Fibroblast of upper back skin (primary cell): Measurements from ENCODE around the gene PXDN.
A peak's percentile ranks its signal among the peaks of the same experiment; 100 is the strongest.
"Not testable (repeated sequence)": the region's sequence is repeated elsewhere in the genome, so short reads cannot be mapped to it uniquely, and the experiment has no call there.

Experiments used
- DNase-seq: peaks from one replicate; pipeline ENCODE4 v3.0.0-alpha.2; 2013

The PXDN gene

GRCh38 chr2:1775511-1776035 lies 31.3 kb upstream of the PXDN start:
- no peak for DNase-seq

GRCh38 chr2:1774929-1775328 lies 30.6 kb upstream of the PXDN start:
- DNase-seq, result no peak

GRCh38 chr2:1773883-1774282 lies 29.6 kb upstream of the PXDN start:
- no peak for DNase-seq

- no peak for DNase-seq
These were observed 28.4 kb upstream of the PXDN start for GRCh38 chr2:1772471-1773267.

- no peak for DNase-seq
These were observed 27.4 kb upstream of the PXDN start for GRCh38 chr2:1771626-1772280.

GRCh38 chr2:1770566-1771380 lies 26.5 kb upstream of the PXDN start:
- no peak for DNase-seq

GRCh38 chr2:1769703-1770422 lies 25.5 kb upstream of the PXDN start:
- DNase-seq, result peak; percentile 53

GRCh38 chr2:1767939-1768691 lies 23.8 kb upstream of the PXDN start:
- no peak for DNase-seq

- DNase-seq, result no peak
These were observed 22.8 kb upstream of the PXDN start for GRCh38 chr2:1766851-1767811.

- no peak for DNase-seq
These were observed 22.1 kb upstream of the PXDN start for GRCh38 chr2:1766425-1766824.

GRCh38 chr2:1765201-1765600 lies 20.9 kb upstream of the PXDN start:
- not testable (repeated sequence) for DNase-seq

- DNase-seq, result no peak
These were observed 15.3 kb upstream of the PXDN start for GRCh38 chr2:1759611-1759930.

- DNase-seq, result no peak
These were observed 14.7 kb upstream of the PXDN start for GRCh38 chr2:1758774-1759610.

GRCh38 chr2:1758171-1758570 lies 13.9 kb upstream of the PXDN start:
- no peak for DNase-seq

GRCh38 chr2:1757567-1757966 lies 13.3 kb upstream of the PXDN start:
- DNase-seq, result no peak

- DNase-seq, result not testable (repeated sequence)
These were observed 12.8 kb upstream of the PXDN start for GRCh38 chr2:1757146-1757545.

- no peak for DNase-seq
These were observed 12.1 kb upstream of the PXDN start for GRCh38 chr2:1756456-1756855.

GRCh38 chr2:1755436-1756191 lies 11.3 kb upstream of the PXDN start:
- peak; percentile 83 for DNase-seq
